ENCODE data around the gene PCGF5.

GRCh38 chr10:91319336-91319735, 98.9 kb downstream of the PCGF5 start:
- TF ChIP-seq ZNF695 (CRISPR knock-in tag; IDR thresholded peaks at IDR 0.05) (no peak), ARHGAP35 (IDR thresholded peaks at IDR 0.05; ENCODE audit: partially characterized antibody) (no peak)
